Ecto neural progenitor cell (in vitro differentiated cells): ENCODE measurements around the gene PLOD3.
A peak's percentile ranks its signal among the peaks of the same experiment; 100 is the strongest.

Experiments
- DNase-seq: peaks from one replicate; pipeline ENCODE4 v3.0.0-alpha.2; 2018; ENCODE audit warnings: low spot score

PLOD3 gene

DNA sequence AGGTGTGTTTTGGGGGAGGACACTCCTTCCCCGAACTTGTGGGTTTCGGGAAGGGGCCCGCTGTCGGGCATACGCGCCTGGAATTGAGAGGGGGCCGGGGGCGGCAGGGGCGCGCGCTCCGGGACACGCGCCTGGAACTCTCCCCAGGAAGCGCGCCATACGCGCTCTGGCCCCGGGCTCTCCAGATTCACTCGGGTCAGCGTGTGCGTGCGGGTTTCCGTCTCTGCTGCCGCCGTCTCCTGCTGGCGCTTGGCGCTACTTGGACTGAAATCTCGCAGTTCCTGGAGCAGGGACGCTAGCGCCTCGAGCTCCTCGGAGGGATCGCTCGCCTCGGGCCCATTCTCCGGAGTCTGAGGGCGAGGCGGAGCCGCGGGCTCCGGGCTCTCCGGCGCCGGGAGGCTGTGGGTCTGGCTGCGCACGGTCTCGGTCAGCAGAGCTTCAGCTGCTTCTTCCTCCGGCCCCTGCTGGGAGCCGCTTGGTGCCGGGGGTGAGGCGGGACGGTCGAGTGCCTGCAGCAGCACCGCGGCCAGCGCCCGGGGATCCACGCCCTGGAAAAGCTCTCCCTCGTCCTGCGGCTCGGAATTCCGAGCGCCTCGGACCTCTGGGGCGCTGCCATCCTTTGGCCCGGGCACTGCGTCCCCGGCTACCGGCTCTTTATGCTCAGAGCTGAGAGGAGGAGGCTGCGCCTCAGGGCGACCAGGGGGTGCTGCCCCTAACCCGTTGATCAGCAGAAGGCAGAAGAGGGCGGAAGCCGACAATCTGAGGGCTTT, 53.1 kb downstream of the PLOD3 start:
- peak; percentile 82 for DNase-seq

- peak; percentile 68 for DNase-seq
Measured at GRCh38 chr7:101163279-101164070, 53.9 kb downstream of the PLOD3 start.

- peak; percentile 81 for DNase-seq
Measured at GRCh38 chr7:101162551-101163278, 54.7 kb downstream of the PLOD3 start.

DNA sequence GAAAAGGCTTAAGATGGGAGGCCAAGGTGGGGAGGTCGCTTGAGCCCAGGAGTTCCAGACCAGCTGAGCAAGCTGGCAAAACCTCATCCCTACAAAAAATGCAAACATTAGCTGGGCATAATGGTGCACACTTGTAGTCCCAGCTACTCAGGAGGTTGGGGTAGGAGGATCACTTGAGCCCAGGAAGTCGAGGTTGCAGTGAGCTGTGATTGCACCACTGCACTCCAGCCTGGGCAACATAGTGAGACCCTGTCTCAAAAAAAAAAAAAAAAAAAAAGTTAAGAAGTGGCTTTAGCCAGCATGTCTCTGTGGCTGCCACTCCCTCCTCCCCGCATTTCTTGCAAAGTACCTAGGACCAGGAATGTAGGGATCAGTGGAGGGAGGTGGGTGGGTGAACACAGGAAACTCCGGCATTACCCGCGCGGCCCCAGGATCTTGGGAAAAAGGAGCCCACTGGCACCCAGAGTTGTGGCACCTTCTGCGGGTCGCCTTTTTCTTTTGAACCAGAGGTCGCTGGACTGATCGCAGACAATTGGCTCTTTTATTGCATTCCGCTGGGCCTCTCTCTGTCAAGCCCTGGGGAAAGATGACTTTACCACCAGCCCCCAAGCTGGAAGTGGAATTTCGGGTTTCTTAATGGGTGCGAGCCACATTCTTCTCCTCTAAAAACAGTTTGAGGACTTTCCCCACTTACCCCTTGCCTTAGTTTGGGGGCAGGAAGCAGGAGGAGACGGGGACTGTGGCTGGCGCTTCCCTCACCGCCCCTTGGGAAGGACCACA, 55.5 kb downstream of the PLOD3 start:
- DNase-seq = no peak

- no peak for DNase-seq
Measured at GRCh38 chr7:101160910-101161309, 56.5 kb downstream of the PLOD3 start.

GRCh38 chr7:101159696-101160674, 57.4 kb downstream of the PLOD3 start:
- DNase-seq = peak; percentile 43

DNA sequence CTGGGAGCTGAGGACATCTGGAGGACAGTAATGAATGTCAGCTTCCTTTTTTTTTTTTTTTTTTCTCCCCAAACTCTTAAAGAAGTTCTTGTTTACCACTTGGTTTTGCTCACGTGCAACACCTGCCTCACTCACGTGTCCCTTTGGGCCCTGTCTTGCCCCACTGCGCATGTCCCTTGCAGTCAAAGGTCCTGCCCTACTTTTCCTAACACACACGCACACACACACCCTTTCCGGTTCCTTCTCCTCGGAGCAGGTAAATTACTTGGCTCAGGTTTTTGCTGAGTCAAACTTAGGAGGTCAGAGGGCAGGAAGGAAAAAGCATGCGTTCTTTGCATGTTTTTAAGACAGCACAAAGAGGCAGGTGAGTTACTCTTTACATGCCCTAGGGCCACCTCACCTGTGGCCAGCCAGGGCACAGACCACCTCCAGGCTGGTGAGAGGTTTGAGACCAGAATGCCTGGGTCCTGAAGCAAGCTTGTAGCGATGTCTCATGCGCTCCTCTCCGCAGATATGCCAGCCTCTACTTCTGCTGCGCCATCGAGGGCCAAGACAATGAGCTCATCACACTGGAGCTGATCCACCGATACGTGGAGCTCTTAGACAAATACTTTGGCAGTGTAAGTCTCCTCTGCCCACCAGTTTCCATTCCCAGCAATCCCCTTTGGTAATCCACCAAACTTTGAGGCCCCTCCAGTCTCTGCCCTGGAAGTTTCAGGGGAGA, 60.4 kb downstream of the PLOD3 start:
- DNase-seq = peak; percentile 46

DNA sequence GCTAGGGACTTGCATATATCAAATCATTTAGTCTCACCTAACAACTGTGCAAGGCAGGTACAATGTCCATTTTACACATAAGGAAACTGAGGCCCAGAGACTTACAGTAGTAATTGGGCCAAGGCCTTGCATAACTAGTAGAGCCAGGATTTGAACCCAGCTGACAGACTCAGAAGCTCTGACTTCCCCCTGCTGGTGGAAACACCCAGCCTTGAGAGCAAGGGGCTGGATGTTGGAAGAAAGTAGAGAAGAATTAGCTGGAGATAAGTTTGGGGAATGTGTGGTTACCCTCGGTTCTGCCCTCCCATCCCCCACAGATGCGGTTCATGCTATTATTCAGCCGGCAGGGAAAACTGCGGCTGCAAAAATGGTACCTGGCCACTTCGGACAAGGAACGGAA, 61.1 kb downstream of the PLOD3 start:
- no peak for DNase-seq
